Non-pigmented ciliary epithelial cell (primary cell): ENCODE measurements around the gene IDH3G.

Experiments used
- DNase-seq: peaks from one replicate; pipeline ENCODE4 v3.0.0-alpha.2; 2010; ENCODE audit warnings: low read depth

IDH3G gene

DNA sequence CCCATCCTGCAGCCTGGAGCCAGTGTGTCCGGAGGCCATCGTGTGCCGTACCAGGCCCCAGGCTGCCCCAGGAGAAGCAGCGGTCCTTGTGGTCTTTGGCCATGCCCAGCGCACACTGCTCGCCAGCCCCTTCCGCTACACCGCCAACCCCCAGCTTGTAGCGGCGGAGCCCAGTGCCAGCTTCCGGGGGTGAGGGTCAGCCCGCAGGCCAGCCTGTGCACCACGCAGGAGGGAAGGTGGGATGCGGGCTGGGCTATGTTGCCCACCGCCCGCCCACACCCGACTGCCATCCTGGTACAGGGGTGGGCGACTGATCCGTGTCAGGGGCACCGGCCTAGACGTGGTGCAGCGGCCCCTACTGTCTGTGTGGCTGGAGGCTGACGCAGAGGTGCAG is 21.0 kb downstream of the IDH3G start:
- DNase-seq, result no peak

DNA sequence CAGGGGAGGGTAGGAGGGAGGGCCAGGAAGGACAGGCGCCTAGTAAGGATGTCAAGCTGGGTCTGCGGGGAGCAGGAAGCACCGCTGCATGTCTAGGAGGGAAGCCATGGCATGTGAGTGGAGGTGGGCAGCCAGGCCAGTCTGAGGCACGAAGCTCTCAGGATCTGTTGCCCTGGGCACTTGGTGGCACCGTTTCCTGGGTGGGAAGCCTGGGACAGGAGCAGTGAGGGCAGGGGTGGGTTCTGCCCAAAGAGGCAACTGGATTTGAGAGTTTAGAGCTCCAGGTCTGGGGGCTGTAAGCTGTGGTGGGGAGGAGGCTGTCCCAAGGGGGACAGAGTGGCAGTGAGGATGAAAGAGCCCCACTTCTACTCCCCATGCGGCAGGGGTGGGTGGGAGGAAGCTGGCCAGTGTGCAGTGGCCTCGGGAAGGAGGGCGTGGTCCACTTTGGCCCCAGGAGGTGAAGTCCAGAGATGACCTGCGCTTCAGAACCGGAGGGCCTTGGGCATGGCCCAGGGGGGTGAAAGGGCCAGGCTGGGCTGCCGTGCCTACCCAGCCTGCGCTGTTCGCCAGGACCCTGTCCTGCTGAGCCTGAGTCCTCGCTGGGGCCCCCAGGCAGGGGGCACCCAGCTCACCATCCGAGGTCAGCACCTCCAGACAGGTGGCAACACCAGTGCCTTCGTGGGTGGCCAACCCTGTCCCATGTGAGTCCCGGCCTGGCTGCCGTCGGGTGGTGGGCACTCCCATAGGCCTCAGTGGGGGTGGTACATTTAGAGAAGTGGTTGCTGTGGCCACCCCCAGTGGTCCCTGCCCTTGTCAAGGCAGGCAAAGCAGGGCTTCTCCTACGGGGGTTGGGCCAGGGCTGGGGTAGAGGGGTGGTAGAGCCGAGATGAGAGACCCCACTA is 21.6 kb downstream of the IDH3G start:
- DNase-seq, result no peak

DNA sequence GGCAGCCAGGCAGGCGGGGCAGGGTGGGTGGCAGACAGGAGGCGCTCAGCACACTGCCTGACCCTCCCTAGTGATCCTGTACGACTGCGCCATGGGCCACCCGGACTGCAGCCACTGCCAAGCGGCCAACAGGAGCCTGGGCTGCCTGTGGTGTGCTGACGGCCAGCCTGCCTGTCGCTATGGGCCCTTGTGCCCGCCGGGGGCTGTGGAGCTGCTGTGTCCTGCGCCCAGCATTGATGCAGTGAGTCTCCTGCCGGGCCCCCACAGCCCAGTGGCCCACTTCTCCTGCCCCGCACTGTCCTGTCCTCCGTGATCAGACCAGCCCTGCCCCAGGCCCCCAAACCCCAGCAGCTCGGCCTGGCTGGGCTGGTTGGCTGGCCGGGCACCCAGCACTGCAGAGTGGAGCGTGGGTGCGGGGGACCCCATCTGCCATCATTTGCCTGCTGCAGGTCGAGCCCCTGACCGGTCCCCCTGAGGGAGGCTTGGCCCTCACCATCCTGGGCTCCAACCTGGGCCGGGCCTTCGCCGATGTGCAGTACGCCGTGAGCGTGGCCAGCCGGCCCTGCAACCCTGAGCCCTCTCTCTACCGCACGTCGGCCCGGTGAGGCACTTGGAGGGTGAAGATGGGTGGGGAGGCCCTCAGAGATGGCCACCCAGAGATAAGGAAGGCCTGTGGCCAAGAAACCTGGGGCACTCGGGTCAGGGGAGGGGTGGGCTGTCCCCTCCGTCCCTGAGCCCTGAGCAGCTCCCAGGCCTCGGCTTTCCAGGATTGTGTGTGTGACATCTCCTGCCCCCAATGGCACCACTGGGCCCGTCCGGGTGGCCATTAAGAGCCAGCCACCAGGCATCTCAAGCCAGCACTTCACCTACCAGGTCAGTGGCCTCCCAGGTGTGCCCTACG is 22.5 kb downstream of the IDH3G start:
- no peak for DNase-seq

DNA sequence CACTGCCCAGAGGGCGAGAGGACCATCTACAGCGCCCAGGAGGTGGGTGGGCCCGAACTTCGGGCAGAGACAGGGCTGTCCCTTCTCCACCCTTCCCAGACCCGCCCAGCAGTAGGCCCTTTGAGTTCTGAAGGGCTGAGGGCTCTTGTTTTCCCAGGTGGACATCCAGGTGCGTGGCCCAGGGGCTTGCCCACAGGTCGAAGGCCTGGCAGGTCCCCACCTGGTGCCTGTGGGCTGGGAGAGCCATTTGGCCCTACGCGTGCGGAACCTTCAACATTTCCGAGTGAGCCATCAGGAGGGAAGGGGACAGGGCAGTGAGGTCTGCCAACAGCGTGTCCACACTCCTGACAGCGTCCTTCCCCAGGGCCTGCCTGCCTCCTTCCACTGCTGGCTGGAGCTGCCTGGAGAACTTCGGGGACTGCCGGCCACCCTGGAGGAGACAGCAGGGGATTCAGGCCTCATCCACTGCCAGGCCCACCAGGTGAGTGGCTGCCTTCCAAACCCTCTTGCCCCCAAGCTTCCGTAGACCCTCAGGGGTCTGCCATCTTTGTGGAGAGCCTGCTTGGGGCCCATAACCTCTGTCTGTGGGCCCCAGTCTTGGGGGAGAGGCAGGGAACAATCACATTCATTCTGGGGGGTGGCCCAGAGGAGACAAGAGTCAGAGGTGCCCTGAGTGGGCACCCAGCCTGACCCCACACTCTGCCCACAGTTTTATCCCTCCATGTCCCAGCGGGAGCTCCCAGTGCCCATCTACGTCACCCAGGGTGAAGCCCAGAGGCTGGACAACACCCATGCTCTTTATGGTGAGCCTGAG is 23.4 kb downstream of the IDH3G start:
- no peak for DNase-seq

DNA sequence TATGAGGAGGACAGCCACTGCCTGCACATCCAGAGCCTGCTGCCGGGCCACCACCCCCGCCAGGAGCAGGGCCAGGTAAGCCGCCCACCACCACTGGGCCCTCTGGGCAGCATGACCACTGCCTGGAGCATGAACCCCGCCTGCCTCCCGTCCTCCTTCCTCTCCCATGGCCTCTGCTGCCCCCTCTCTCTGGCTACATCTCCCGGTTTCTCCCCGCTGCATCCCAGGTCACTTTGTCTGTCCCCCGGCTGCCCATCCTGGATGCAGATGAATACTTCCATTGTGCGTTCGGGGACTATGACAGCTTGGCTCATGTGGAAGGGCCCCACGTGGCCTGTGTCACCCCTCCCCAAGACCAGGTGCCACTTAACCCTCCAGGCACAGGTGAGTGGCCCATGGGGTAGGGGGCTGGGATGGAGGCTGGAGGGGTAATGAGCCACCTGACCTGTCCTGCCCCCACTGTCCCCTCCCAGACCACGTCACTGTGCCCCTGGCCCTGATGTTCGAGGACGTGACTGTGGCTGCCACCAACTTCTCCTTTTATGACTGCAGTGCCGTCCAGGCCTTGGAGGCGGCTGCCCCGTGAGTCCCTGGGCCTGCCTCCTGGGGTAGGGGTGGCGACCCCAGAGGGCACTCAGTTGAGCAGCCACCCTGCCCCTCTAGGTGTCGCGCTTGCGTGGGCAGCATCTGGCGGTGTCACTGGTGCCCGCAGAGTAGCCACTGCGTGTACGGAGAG is 24.1 kb downstream of the IDH3G start:
- no peak for DNase-seq

DNA sequence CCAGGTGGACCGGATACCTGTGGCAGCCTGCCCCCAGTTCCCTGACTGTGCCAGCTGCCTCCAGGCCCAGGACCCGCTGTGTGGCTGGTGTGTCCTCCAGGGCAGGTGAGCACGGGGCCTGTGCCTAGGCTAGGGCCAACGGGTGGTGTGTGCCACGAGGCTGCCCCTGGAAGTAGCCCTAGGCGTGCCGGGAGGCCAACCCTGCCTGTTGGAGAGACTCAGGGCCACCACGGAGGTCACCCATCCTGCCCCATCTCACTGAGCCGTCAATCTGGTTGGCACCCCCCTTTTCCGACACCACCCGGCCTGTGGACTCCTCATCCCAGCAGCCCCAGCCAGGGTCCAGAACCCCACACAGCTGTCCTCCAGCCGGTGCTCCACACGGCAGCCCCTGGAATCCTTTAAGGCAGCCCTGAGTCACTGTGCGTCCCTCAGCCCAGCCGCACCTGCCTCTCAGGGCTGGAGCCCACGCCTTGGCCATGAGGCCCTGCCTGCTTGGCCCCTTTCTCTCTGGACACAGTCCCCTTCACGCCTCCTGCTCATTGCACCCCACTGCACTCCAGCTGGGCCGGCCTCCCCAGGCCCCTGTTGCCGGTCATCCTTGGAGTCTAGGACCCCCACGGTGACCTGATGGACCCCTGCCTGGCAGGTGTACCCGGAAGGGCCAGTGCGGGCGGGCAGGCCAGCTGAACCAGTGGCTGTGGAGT is 24.9 kb downstream of the IDH3G start:
- no peak for DNase-seq

DNA sequence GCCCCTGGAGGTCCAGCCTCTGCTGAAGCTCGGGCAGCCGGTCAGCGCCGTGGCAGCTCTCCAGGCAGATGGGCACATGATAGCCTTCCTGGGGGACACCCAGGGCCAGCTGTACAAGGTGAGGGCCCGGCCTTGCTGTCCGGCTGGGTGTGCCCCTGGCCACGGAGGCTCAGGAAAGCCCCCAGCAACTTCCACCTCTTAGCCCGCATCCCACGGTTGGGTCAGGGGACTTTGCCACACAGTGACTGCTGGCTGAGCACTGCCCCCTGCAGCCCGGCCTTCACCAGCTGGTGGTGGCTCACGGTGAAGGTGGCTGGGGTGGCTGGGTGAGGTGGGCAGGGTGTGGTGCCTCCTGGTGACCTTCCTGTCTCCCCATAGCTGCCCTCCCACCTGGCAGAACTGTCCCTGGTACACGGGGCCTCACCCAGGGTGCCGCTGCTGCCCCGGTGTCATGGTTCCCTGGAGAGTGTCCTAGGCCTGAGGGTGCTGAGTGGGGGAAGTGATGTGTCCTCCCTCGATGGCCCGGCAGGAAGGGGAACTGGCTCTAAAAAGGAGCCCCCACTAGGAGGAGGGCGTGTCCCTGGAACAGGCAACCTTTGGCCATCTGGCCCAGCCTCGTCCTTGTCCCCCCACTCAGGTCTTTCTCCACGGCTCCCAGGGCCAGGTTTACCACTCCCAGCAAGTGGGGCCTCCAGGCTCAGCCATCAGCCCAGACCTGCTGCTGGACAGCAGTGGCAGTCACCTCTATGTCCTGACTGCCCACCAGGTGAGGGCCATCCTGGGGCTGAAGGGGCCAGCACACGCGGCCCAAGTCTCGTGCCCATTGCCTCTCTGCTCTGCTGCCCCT is 25.6 kb downstream of the IDH3G start:
- DNase-seq, result no peak

DNA sequence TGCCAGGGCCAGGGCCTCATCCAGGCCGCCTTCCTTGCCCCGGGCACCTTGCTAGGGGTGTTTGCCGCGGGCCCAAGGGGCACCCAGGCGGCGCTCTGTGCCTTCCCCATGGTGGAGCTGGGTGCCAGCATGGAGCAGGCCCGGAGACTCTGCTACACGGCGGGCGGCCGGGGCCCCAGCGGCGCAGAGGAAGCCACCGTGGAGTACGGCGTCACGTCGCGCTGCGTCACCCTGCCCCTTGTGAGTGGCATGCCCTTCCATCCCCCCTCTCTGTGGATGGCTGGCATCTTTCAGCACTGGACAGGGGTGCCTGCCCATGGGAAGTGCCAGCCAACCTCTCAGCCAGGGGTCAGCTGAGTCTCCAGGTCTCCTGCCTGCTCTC is 26.5 kb downstream of the IDH3G start:
- DNase-seq, result no peak

DNA sequence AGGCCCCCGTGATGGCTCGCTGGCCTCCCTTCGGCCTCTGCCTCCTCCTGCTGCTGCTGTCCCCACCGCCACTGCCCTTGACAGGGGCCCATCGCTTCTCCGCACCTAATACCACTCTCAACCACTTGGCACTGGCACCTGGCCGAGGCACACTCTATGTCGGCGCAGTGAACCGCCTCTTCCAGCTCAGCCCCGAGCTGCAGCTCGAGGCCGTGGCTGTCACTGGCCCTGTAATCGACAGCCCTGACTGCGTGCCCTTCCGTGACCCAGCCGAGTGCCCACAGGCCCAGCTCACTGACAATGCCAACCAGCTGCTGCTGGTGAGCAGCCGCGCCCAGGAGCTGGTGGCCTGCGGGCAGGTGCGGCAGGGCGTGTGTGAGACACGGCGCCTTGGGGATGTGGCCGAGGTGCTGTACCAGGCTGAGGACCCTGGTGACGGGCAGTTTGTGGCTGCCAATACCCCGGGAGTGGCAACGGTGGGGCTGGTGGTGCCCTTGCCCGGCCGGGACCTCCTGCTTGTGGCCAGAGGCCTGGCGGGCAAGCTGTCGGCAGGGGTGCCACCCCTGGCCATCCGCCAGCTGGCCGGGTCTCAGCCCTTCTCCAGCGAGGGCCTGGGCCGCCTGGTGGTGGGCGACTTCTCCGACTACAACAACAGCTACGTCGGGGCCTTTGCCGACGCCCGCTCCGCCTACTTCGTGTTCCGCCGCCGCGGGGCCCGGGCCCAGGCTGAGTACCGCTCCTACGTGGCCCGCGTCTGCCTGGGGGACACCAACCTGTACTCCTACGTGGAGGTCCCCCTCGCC is 27.1 kb downstream of the IDH3G start:
- DNase-seq, result no peak

DNA sequence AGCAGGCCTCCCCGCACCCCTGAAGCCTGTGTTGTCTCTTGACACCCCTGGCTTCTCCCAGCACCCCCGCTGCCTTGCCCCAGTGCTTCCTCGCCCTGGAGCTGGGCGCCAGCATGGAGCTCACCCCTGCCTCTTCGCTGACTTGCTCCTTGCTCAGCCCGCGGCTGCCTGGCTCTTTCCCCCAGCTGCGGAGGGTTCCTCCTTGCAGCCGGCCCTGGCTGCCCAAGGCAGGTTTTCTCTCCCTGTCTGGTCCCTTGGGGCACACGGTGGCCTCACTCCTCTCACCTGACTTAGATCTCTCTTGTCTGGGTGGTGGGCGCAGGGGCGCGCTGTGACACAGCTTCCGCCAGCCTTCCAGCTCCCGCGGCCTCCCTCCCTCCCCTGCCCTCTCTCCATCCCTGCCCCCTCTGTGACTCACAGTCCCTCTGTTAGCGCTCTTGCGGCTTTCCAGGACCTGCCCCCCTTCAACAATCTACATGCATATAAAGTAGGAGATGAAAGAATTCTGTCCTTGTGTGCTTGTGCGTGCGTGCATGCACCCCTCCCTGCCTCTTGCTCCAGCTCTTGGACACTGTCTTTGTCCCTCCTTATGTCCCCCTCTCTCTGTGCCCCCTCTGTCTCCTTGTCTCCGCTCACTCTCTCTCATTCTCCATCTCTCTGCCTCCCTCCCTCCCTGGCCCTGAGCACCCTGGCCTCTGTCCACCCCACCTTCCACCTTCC is 27.9 kb downstream of the IDH3G start:
- DNase-seq, result peak; percentile 11

DNA sequence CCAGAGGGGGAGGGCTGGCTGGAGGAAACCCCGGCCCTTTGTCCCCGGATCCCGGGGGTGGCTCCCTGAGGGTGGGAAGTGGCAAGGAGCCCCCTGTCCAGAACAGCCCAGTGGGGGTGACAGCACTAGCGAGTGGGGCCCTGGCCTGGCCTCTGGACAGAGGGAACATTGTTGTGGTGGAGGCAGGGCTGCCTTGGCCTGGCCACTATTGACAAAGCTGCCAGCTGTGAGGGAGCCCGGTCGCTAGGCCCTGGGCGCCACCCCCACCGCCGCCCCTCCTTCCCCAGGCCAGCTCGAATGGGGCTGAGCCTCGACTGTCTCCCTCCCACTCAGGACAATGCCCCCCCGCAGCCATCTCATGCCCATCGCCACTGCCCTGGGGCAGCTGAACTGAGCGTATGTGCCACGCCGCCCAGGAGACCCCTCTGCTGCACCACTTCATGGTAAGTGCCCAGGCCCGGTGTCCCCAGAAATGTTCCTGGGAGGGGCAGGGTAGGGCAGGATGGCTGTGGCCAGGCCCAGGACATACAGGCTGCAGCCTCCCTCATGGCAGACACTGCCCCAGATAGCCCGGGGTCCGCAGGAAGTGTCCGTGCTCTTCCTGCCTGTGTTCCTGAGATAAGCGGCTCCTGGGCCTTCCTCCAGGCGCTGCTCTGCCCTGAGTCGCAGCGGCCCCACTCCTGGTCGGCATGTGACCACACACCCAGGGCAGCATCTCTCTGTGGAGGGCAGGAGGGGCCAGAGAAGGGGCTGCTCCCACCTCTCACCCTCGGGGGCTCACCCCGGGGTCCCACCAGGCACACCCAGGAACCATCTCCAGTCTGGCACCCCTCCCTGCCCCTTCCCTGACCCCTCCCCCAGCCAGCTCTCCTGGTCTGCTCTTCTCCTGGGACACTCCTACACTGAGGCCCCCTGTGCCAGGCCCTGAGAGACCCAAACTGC is 28.8 kb downstream of the IDH3G start:
- DNase-seq, result no peak

DNA sequence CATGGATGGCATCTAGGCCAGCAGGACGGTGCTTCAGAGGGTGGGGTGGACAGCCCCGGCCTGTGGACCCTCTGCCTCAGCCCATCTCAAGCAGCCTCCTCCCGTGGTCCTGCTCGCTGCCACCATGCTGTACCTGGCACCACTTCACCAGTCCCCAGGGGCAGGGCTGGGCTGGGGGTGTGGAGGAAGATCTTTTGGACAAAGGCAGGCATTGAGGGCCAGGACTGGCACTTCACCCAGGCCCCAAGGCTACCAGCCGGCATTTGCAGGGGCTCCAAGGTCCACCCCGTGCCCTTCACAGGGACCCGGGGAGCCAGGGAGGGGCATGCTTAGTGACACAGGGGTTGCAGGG is 29.4 kb downstream of the IDH3G start:
- no peak for DNase-seq

DNA sequence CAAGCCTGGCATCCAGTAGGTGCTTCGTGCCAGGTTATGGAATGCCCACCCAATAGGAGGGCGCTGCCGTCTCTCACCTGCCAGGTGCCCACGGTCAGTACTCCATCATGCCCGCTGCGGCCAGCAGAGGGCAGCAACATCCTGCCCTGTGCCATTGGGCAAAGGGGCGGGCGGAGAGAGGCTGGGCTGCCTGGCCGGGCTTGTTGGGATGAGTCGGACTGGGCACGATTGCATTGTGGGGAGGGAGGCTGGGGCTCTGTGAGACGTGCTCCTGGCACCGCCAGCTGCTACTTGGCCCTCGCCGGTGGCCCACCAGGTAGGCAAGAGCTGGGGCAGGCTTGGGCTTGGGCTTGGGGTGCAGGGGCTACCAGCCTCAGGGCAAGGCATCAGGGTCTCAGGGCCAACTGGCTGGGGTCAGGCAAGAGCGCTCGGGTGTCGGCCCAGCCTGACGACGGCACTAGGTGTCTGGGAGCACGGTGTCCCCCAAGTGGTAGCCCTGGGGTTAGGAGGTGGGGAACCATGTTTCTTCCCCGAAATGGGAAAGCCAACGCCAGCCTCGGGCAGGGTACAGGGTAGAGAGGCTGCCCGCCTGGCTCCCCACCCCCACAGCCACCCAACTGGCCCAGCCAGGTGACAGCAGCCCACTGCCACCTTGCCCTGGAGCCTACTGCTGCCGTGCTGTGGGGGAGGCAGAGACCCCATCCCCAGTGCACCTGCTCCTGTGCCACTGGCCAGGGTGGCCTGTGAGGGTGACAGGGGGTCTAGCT is 30.0 kb downstream of the IDH3G start, which contains the start of gene PLXNB3:
TSS of gene PLXNB3 (plus strand) at position 261 of the 767 bp plus-strand sequence. CDS start 1,287 bp downstream, outside the sequence.
- DNase-seq, result peak; percentile 14

DNA sequence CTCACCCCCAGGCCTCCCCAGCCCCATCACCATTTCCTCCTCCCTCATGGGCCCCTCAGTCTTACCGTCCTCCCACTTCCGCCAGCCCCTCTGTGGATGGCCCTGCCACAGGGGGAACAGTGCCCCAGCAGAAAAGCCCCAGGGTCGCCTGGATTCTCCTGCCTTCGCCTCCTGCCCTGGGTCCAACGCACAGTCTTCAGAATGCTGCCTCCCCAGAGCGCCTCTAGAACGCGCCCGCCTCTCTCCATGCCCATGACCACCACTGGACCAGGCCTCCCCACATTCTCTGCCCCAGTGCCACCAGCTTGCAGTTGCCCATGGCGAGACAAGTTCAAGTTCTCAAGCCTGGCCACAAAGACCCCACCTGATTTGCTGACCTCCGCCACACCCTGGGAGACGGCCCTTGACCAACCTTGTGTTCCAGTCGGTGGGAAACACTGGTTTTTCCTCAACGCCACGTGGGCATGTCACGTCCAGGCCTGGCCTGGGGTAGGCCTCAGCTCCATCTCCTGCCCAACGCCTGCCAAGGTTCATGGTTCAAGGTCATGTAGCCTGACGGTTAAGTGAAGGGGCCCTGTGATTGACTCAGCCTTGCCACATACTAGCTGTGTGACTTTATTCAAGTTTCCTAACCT is 30.8 kb downstream of the IDH3G start:
- no peak for DNase-seq

DNA sequence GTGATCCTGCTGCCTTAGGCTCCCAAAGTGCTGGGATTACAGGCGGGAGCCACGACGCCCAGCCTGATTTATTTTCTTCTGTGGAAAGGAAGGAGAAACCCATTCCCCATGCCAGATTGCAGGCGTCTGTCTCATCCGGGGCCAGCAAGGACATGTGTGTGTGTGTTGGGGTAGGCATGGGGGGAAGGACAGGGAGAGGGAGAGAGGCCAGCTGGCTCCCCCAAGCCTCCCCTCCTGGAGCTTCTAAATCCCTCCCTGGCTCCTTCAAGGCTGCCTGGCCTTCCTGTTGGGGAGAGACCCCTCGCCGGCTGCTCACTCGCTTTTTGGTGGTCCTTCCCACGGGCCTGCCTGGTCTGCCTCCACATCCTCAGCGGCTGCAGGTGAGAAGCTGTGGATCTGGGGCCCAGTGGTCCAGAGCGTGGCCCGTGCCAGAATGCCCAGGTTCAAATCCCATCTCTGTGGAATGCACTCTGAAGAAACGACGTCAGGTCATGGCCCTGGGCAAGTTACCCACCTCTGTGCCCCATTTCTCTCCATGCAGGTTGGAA is 31.5 kb downstream of the IDH3G start:
- DNase-seq, result no peak

DNA sequence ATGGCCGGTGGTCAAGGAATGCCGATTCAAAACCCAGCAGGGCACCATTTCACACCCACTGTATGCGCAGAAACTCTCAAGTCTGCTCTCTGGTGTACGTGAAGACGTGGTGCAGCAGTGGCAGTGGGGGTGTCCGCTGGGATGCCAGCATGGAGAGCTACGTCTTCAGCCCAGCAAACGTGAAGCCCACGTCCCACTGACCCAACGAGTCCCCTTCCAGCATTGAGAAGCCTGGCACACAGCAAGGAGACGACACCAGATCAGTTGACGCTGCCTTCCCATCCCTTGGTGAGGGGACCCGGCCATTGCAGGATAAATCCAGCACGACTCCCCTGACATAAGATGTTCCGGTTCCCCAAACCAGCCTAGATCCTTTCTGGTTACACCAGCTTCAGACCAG is 32.3 kb downstream of the IDH3G start:
- DNase-seq, result no peak
